Neural cell (in vitro differentiated cells): ENCODE measurements around the gene BANP.
"Not testable (repeated sequence)": the region's sequence is repeated elsewhere in the genome, so short reads cannot be mapped to it uniquely, and the experiment has no call there.

Experiments
- EP300 ChIP-seq: fragments of 450-650 bp; conservative IDR thresholded peaks from 2 replicates; pipeline ENCODE4 v1.6.1; 2014; ENCODE audit warnings: antibody characterized with exemption, mild to moderate bottlenecking, moderate library complexity; ENCODE audit not compliant: poor library complexity, severe bottlenecking
- EZH2 ChIP-seq: fragments of 200-600, 300-800 bp; shearing (Covaris generic), sonication (generic); IDR thresholded peaks from 2 replicates; pipeline ENCODE4 v1.6.1; 2014; ENCODE audit warnings: antibody characterized with exemption, low read length, borderline replicate concordance, mild to moderate bottlenecking; ENCODE audit not compliant: insufficient read depth, poor library complexity, severe bottlenecking
- MXI1 ChIP-seq: fragments of 450-650 bp; conservative IDR thresholded peaks from 2 replicates; pipeline ENCODE4 v1.6.1; 2014; ENCODE audit warnings: antibody characterized with exemption, mild to moderate bottlenecking; ENCODE audit not compliant: poor library complexity, severe bottlenecking
- POLR2AphosphoS5 ChIP-seq: IDR thresholded peaks from 2 replicates; pipeline ENCODE4 v1.6.1; 2012
- SMC3 ChIP-seq: fragments of 450-650 bp; conservative IDR thresholded peaks from 2 replicates; pipeline ENCODE4 v1.6.1; 2014; ENCODE audit warnings: antibody characterized with exemption, mild to moderate bottlenecking, moderate library complexity; ENCODE audit not compliant: poor library complexity
- TF ChIP-seq, protein P1 (sequence below): fragments of 450-650 bp; IDR thresholded peaks from 2 replicates; pipeline ENCODE4 v1.5.1; 2014; ENCODE audit warnings: antibody characterized with exemption, mild to moderate bottlenecking, moderate library complexity; ENCODE audit not compliant: poor library complexity, severe bottlenecking
- TF ChIP-seq, protein P2 (sequence below): IDR thresholded peaks from 2 replicates; pipeline ENCODE4 v1.6.1; 2012; ENCODE audit warnings: borderline replicate concordance

DNA sequence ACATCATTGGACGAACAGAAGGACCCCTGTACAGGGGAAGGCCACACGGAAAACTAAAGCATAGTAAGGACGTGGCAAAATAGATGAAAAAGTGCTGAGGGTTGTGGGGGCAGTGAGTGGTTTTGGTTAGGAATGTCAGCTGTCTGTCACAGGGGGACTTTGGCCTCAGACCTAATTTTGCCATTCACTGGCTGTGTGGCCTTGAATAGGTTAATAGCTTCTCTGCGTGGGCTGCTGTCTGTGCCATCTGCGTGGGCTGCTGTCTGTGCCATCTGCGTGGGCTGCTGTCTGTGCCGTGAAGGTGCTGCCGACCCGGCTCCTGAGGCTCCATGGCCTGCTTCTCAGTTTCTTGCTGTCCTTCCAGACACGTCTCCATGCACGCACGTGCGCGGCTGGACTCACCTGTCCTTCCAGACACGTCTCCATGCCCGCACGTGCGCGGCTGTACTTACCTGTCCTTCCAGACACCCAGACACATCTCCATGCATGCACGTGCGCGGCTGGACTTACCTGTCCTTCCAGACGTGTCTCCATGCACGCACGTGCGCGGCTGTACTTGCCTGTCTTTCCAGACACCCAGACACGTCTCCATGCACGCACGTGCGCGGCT lies 47.1 kb downstream of the BANP start:
- not testable (repeated sequence) for TF ChIP-seq EZH2, POLR2AphosphoS5, EP300, SMC3, MXI1
- TF ChIP-seq, protein P1, sequence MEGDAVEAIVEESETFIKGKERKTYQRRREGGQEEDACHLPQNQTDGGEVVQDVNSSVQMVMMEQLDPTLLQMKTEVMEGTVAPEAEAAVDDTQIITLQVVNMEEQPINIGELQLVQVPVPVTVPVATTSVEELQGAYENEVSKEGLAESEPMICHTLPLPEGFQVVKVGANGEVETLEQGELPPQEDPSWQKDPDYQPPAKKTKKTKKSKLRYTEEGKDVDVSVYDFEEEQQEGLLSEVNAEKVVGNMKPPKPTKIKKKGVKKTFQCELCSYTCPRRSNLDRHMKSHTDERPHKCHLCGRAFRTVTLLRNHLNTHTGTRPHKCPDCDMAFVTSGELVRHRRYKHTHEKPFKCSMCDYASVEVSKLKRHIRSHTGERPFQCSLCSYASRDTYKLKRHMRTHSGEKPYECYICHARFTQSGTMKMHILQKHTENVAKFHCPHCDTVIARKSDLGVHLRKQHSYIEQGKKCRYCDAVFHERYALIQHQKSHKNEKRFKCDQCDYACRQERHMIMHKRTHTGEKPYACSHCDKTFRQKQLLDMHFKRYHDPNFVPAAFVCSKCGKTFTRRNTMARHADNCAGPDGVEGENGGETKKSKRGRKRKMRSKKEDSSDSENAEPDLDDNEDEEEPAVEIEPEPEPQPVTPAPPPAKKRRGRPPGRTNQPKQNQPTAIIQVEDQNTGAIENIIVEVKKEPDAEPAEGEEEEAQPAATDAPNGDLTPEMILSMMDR, result not testable (repeated sequence)
- TF ChIP-seq, protein P2, sequence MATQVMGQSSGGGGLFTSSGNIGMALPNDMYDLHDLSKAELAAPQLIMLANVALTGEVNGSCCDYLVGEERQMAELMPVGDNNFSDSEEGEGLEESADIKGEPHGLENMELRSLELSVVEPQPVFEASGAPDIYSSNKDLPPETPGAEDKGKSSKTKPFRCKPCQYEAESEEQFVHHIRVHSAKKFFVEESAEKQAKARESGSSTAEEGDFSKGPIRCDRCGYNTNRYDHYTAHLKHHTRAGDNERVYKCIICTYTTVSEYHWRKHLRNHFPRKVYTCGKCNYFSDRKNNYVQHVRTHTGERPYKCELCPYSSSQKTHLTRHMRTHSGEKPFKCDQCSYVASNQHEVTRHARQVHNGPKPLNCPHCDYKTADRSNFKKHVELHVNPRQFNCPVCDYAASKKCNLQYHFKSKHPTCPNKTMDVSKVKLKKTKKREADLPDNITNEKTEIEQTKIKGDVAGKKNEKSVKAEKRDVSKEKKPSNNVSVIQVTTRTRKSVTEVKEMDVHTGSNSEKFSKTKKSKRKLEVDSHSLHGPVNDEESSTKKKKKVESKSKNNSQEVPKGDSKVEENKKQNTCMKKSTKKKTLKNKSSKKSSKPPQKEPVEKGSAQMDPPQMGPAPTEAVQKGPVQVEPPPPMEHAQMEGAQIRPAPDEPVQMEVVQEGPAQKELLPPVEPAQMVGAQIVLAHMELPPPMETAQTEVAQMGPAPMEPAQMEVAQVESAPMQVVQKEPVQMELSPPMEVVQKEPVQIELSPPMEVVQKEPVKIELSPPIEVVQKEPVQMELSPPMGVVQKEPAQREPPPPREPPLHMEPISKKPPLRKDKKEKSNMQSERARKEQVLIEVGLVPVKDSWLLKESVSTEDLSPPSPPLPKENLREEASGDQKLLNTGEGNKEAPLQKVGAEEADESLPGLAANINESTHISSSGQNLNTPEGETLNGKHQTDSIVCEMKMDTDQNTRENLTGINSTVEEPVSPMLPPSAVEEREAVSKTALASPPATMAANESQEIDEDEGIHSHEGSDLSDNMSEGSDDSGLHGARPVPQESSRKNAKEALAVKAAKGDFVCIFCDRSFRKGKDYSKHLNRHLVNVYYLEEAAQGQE, result not testable (repeated sequence)
